ENCODE data around the gene CBX2. TPM values are rescaled to one million over a fixed set of nuclear protein-coding genes. Genes with fewer than 3 reads are reported as not detected.

Gene CBX2
- total RNA-seq, 2 donors from 2014 or later, result 1.6 to 2.0 TPM

DNA sequence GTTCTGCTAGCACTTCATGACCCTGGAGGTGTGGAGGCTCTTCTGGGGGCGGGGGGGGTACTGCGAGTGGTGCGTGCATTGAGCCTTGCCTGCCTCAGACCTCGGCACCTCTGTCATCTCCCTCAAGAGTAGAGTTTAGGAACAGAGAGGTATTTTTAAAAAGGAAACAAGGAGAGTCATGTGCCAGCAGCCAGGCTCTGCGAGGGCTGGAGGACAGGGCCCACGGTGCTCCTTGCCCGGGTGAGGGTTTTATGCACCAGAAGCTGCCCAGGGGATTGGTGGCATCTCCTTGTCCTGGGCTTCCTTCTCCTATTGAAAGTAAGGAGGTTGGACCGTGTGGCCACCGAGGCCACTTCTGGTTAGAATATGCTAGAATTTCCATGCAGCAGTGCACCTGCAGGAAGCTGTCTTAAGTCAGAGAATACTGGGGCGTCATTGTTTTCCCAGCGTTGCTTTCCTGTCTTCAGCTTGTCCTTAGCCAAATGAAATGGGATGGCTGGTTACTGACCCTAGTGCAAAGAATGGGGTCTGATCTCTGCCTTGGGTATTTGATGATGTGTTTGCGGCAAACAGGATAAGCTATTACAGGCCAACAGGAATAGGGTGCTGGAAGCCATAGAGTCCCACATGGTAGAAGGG, 3.2 kb downstream of the CBX2 start:
- H3K4me1 ChIP-seq, result peaks cover 26% of the 10 kb centered on the region
- no peaks in the 10 kb centered on the region for H3K27me3 ChIP-seq
- intact Hi-C loops (cut with DNase I), result no loop called here
- ATAC-seq (no peak), DNase-seq (no peak)
- no peaks in the 10 kb centered on the region for H3K36me3 ChIP-seq (replicated peaks in 1 of 2; ENCODE audit: insufficient read depth in 1 of 2, low read depth in 2 of 2)
- no peak overlapping the region for H3K27ac ChIP-seq
- no peak for TF ChIP-seq POLR2A (IDR thresholded peaks at IDR 0.05)
- TF ChIP-seq, protein P1, sequence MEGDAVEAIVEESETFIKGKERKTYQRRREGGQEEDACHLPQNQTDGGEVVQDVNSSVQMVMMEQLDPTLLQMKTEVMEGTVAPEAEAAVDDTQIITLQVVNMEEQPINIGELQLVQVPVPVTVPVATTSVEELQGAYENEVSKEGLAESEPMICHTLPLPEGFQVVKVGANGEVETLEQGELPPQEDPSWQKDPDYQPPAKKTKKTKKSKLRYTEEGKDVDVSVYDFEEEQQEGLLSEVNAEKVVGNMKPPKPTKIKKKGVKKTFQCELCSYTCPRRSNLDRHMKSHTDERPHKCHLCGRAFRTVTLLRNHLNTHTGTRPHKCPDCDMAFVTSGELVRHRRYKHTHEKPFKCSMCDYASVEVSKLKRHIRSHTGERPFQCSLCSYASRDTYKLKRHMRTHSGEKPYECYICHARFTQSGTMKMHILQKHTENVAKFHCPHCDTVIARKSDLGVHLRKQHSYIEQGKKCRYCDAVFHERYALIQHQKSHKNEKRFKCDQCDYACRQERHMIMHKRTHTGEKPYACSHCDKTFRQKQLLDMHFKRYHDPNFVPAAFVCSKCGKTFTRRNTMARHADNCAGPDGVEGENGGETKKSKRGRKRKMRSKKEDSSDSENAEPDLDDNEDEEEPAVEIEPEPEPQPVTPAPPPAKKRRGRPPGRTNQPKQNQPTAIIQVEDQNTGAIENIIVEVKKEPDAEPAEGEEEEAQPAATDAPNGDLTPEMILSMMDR (IDR thresholded peaks at IDR 0.05), result no peak
- 74 to 85% methylated on average over 11 to 12 of the region's 12 CpGs for WGBS, 2 donors
- H3K4me3 ChIP-seq, result no peak overlapping the region
- H3K9me3 ChIP-seq, result no peaks in the 10 kb centered on the region

GRCh38 chr17:79781736-79782575, 4.0 kb downstream of the CBX2 start:
- H3K9me3 ChIP-seq, result no peaks in the 10 kb centered on the region
- TF ChIP-seq POLR2A (IDR thresholded peaks at IDR 0.05), result no peak
- TF ChIP-seq, protein P1 (IDR thresholded peaks at IDR 0.05), result no peak
- no peak overlapping the region for H3K27ac ChIP-seq
- ATAC-seq, result no peak
- DNase-seq, result no peak
- no peaks in the 10 kb centered on the region for H3K27me3 ChIP-seq
- 68 to 72% methylated on average over 21 to 27 of the region's 27 CpGs for WGBS, 2 donors
- no peaks in the 10 kb centered on the region for H3K36me3 ChIP-seq (replicated peaks in 1 of 2; ENCODE audit: insufficient read depth in 1 of 2, low read depth in 2 of 2)
- intact Hi-C loops (cut with DNase I), result no loop called here
- no peak overlapping the region for H3K4me3 ChIP-seq
- H3K4me1 ChIP-seq, result peaks cover 19% of the 10 kb centered on the region

- ATAC-seq (no peak), DNase-seq (no peak)
- H3K36me3 ChIP-seq (replicated peaks in 1 of 2; ENCODE audit: insufficient read depth in 1 of 2, low read depth in 2 of 2), result no peaks in the 10 kb centered on the region
- no peak overlapping the region for H3K27ac ChIP-seq
- no peaks in the 10 kb centered on the region for H3K9me3 ChIP-seq
- TF ChIP-seq POLR2A (IDR thresholded peaks at IDR 0.05), result no peak
- TF ChIP-seq, protein P1 (IDR thresholded peaks at IDR 0.05), result no peak
- H3K4me1 ChIP-seq, result peaks cover 8% of the 10 kb centered on the region
- H3K27me3 ChIP-seq, result no peaks in the 10 kb centered on the region
- 85 to 88% methylated on average over 8 to 11 of the region's 18 CpGs for WGBS, 2 donors
- H3K4me3 ChIP-seq, result no peak overlapping the region
- intact Hi-C loops (cut with DNase I), result no loop called here
Measured at GRCh38 chr17:79783891-79784290, 5.9 kb downstream of the CBX2 start.

GRCh38 chr17:79784353-79785016, 6.5 kb downstream of the CBX2 start:
- H3K27me3 ChIP-seq, result peaks cover 0 to 4% of the 10 kb centered on the region in 2 donors
- no peaks in the 10 kb centered on the region for H3K36me3 ChIP-seq (replicated peaks in 1 of 2; ENCODE audit: insufficient read depth in 1 of 2, low read depth in 2 of 2)
- 88 to 94% methylated on average over 22 to 24 of the region's 31 CpGs for WGBS, 2 donors
- intact Hi-C loops (cut with DNase I), result no loop called here
- peaks cover 4% of the 10 kb centered on the region for H3K4me1 ChIP-seq
- no peaks in the 10 kb centered on the region for H3K9me3 ChIP-seq
- DNase-seq, result no peak
- ATAC-seq, result no peak
- H3K4me3 ChIP-seq, result no peak overlapping the region
- TF ChIP-seq, protein P1 (IDR thresholded peaks at IDR 0.05), result no peak
- TF ChIP-seq POLR2A (IDR thresholded peaks at IDR 0.05), result no peak
- H3K27ac ChIP-seq, result no peak overlapping the region
